Esophagus (tissue), 2 donors: Measurements from ENCODE around the gene RBAK. TPM values are rescaled to one million over a fixed set of nuclear protein-coding genes. Genes with fewer than 3 reads are reported as not detected.
"Not testable (repeated sequence)": the region's sequence is repeated elsewhere in the genome, so short reads cannot be mapped to it uniquely, and the experiment has no call there.

Experiments used
- H3K27ac ChIP-seq, 2 donors: one replicate each; pipeline ENCODE4 v1.5.1; 2013; ENCODE audit warnings: low read depth in 2 of 2, mild to moderate bottlenecking in 2 of 2, inconsistent platforms in 1 of 2, low read length in 1 of 2, moderate library complexity in 1 of 2
- H3K27me3 ChIP-seq, 2 donors: one replicate each; pipeline ENCODE4 v1.6.1; 2013; ENCODE audit warnings: low read length in 2 of 2, control low read depth in 1 of 2, mild to moderate bottlenecking in 1 of 2; ENCODE audit not compliant: insufficient read depth in 2 of 2, control insufficient read depth in 1 of 2
- H3K36me3 ChIP-seq, 2 donors: one replicate each; pipeline ENCODE4 v1.6.1; 2013; ENCODE audit warnings: low read length in 1 of 2; ENCODE audit not compliant: control insufficient read depth in 2 of 2, insufficient read depth in 2 of 2
- H3K4me1 ChIP-seq, 2 donors: one replicate each; pipeline ENCODE4 v1.6.1; 2013; ENCODE audit warnings: low read length in 1 of 2; ENCODE audit not compliant: control insufficient read depth in 2 of 2, insufficient read depth in 2 of 2
- H3K4me3 ChIP-seq, 2 donors: one replicate each; pipeline ENCODE4 v1.5.1; 2013; ENCODE audit warnings: low read length in 2 of 2, mild to moderate bottlenecking in 2 of 2, low read depth in 1 of 2, moderate library complexity in 1 of 2
- H3K9me3 ChIP-seq, 2 donors: one replicate each; pipeline ENCODE4 v1.6.1; 2013; ENCODE audit warnings: mild to moderate bottlenecking in 2 of 2, low read depth in 1 of 2, low read length in 1 of 2, moderate library complexity in 1 of 2; ENCODE audit not compliant: control insufficient read depth in 2 of 2, insufficient read depth in 1 of 2
- WGBS, 2 donors: extraction: QIAGEN DNeasy Blood & Tissue Kit; methylation state at CpG; one replicate each; pipeline ENCODE4 v1.1.7; 2013; 5-methylcytosine and 5-hydroxymethylcytosine counted together
- polyA plus RNA-seq, 2 donors: library from polyadenylated mRNA; stranded (reverse); fragments of 200-250 nt; gene quantifications; one replicate each; pipeline ENCODE4 v1.2.3, GENCODE V29; 2013
- donor health status: healthy with polysubstance abuse.
- donor health status: Bipolar disorder and iron deficiency.

The RBAK gene
- polyA plus RNA-seq, 2 donors = 4.5 to 5.5 TPM

- WGBS, 2 donors = 95 to 96% methylated on average over 4 of the region's 4 CpGs
- Histone ChIP-seq H3K27ac (no peak overlapping the region), H3K36me3 (no peaks in the 10 kb centered on the region), H3K4me3 (no peak overlapping the region), H3K4me1 (peaks cover 0 to 4% of the 10 kb centered on the region in 2 donors), H3K9me3 (peaks cover 8 to 12% of the 10 kb centered on the region in 2 donors), H3K27me3 (no peaks in the 10 kb centered on the region)
These were observed 24.5 kb downstream of the RBAK start for GRCh38 chr7:5070206-5070605.

GRCh38 chr7:5075187-5075586 lies 29.5 kb downstream of the RBAK start:
- not testable (repeated sequence) for H3K27me3 ChIP-seq, H3K4me1 ChIP-seq, H3K9me3 ChIP-seq, H3K4me3 ChIP-seq, H3K36me3 ChIP-seq, H3K27ac ChIP-seq
- 86% methylated on average over 11 of the region's 11 CpGs for WGBS, 2 donors

- 46 to 49% methylated on average over 11 of the region's 11 CpGs for WGBS, 2 donors
- H3K27me3 ChIP-seq = no peaks in the 10 kb centered on the region
These were observed 32.1 kb downstream of the RBAK start for GRCh38 chr7:5077740-5078139.

GRCh38 chr7:5082806-5083205 lies 37.1 kb downstream of the RBAK start:
- H3K4me1 ChIP-seq = peaks cover 0 to 3% of the 10 kb centered on the region in 2 donors
- H3K27ac ChIP-seq = no peak overlapping the region
- H3K4me3 ChIP-seq = no peak overlapping the region

More at GRCh38 chr7:5077740-5078139, 32.1 kb downstream of the RBAK start:
- Histone ChIP-seq H3K36me3 (no peaks in the 10 kb centered on the region), H3K4me1 (peaks cover 0 to under 1% of the 10 kb centered on the region in 2 donors), H3K4me3 (no peak overlapping the region), H3K9me3 (no peaks in the 10 kb centered on the region), H3K27ac (no peak overlapping the region)

GRCh38 chr7:5083311-5083711 lies 37.7 kb downstream of the RBAK start:
- Histone ChIP-seq H3K27me3 (no peaks in the 10 kb centered on the region), H3K4me1 (peaks cover 0 to 3% of the 10 kb centered on the region in 2 donors), H3K4me3 (no peak overlapping the region), H3K9me3 (no peaks in the 10 kb centered on the region), H3K27ac (no peak overlapping the region), H3K36me3 (no peaks in the 10 kb centered on the region)
- 87 to 91% methylated on average over 24 of the region's 24 CpGs for WGBS, 2 donors

More at GRCh38 chr7:5082806-5083205, 37.1 kb downstream of the RBAK start:
- H3K36me3 ChIP-seq = no peaks in the 10 kb centered on the region
- H3K27me3 ChIP-seq = no peaks in the 10 kb centered on the region
- WGBS, 2 donors = 52 to 57% methylated on average over 7 of the region's 7 CpGs
- no peaks in the 10 kb centered on the region for H3K9me3 ChIP-seq

- Histone ChIP-seq H3K27me3 (no peaks in the 10 kb centered on the region), H3K27ac (no peak overlapping the region), H3K4me3 (no peak overlapping the region), H3K9me3 (no peaks in the 10 kb centered on the region), H3K36me3 (no peaks in the 10 kb centered on the region), H3K4me1 (peaks cover 0 to 3% of the 10 kb centered on the region in 2 donors)
- WGBS, 2 donors = 78 to 85% methylated on average over 9 of the region's 9 CpGs
These were observed 40.6 kb downstream of the RBAK start for GRCh38 chr7:5086256-5086655.

- H3K4me3 ChIP-seq, H3K27me3 ChIP-seq, H3K9me3 ChIP-seq, H3K27ac ChIP-seq, H3K4me1 ChIP-seq, H3K36me3 ChIP-seq: not testable (repeated sequence)
- WGBS, 2 donors = 68 to 69% methylated on average over 12 of the region's 12 CpGs
These were observed 42.7 kb downstream of the RBAK start for GRCh38 chr7:5088228-5088833.

GRCh38 chr7:5088906-5089305 lies 43.2 kb downstream of the RBAK start:
- peaks cover 0 to 3% of the 10 kb centered on the region in 2 donors for H3K4me1 ChIP-seq
- H3K27ac ChIP-seq = no peak overlapping the region
- H3K4me3 ChIP-seq = no peak overlapping the region
- WGBS, 2 donors = 47 to 63% methylated on average over 8 of the region's 8 CpGs
- H3K27me3 ChIP-seq = no peaks in the 10 kb centered on the region
- no peaks in the 10 kb centered on the region for H3K36me3 ChIP-seq
- no peaks in the 10 kb centered on the region for H3K9me3 ChIP-seq

- peaks cover 2 to 10% of the 10 kb centered on the region in 2 donors for H3K9me3 ChIP-seq
- no peak overlapping the region for H3K4me3 ChIP-seq
- H3K27ac ChIP-seq = no peak overlapping the region
- 75 to 87% methylated on average over 5 of the region's 5 CpGs for WGBS, 2 donors
- no peaks in the 10 kb centered on the region for H3K27me3 ChIP-seq
- no peaks in the 10 kb centered on the region for H3K36me3 ChIP-seq
- H3K4me1 ChIP-seq = no peaks in the 10 kb centered on the region
These were observed 48.3 kb downstream of the RBAK start for GRCh38 chr7:5093948-5094347.

GRCh38 chr7:5094641-5095040 lies 49.0 kb downstream of the RBAK start:
- no peaks in the 10 kb centered on the region for H3K27me3 ChIP-seq
- H3K4me1 ChIP-seq = no peaks in the 10 kb centered on the region
- H3K27ac ChIP-seq = no peak overlapping the region
- no peaks in the 10 kb centered on the region for H3K36me3 ChIP-seq
- H3K9me3 ChIP-seq = peaks cover 2 to 10% of the 10 kb centered on the region in 2 donors
- no peak overlapping the region for H3K4me3 ChIP-seq
- 82 to 83% methylated on average over 2 of the region's 2 CpGs for WGBS, 2 donors
